ENCODE results near the gene KIF26A.

KIF26A gene

DNA sequence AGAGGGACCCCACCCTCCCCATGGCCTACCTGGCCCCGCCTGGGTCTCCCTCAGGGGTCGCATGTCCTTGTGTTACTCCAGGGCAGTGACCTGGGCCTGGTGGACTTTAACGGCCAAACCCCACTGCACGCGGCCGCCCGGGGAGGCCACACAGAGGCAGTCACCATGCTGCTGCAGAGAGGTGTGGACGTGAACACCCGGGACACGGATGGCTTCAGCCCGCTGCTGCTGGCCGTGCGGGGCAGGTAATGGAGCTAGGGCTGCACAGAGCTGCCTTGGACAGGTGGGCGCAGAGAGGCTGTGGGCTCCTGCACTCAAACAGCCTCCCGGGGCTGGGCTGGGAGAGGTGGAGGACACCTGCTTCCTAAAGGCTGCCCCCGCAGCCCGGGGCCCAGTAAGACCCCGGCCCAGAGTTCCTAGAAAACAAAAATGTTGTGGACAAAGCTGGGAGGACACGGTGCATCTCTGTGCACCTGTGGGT, 31.2 kb upstream of the KIF26A start:
- Histone ChIP-seq H3K79me2 (ENCODE audit: low read length) (no peaks in the 10 kb centered on the region), H3K36me3 (replicated peaks; ENCODE audit: low read depth, low read length) (no peaks in the 10 kb centered on the region), H3K9me3 (ENCODE audit: insufficient read depth, low read length) (no peaks in the 10 kb centered on the region), H3K27ac (ENCODE audit: low read length) (no peak overlapping the region), H2AFZ (ENCODE audit: low read depth, low read length) (no peak overlapping the region), H3K4me1 (ENCODE audit: low read length) (no peaks in the 10 kb centered on the region), H4K20me1 (ENCODE audit: insufficient read depth, low read length) (no peaks in the 10 kb centered on the region), H3K9ac (ENCODE audit: low read length) (no peak overlapping the region), H3K27me3 (ENCODE audit: low read depth, low read length) (no peaks in the 10 kb centered on the region), H3K4me2 (ENCODE audit: low read length) (no peak overlapping the region), H3K4me3 (ENCODE audit: low read length) (no peak overlapping the region)
- TF ChIP-seq CTCF (IDR thresholded peaks at IDR 0.05; ENCODE audit: low read depth, low read length), result no peak
- no peak for TF ChIP-seq EZH2phosphoT487 (IDR thresholded peaks at IDR 0.05; ENCODE audit: low read depth)

GRCh38 chr14:104107611-104108569, 30.5 kb upstream of the KIF26A start:
- H3K27ac ChIP-seq (ENCODE audit: low read length), result no peak overlapping the region
- TF ChIP-seq CTCF (IDR thresholded peaks at IDR 0.05; ENCODE audit: low read depth, low read length), result no peak
- no peak for TF ChIP-seq EZH2phosphoT487 (IDR thresholded peaks at IDR 0.05; ENCODE audit: low read depth)
- H2AFZ ChIP-seq (ENCODE audit: low read depth, low read length), result no peak overlapping the region
- H4K20me1 ChIP-seq (ENCODE audit: insufficient read depth, low read length), result no peaks in the 10 kb centered on the region
- no peaks in the 10 kb centered on the region for H3K79me2 ChIP-seq (ENCODE audit: low read length)
- H3K36me3 ChIP-seq (replicated peaks; ENCODE audit: low read depth, low read length), result no peaks in the 10 kb centered on the region
- no peak overlapping the region for H3K4me2 ChIP-seq (ENCODE audit: low read length)
- no peak overlapping the region for H3K9ac ChIP-seq (ENCODE audit: low read length)
- no peaks in the 10 kb centered on the region for H3K4me1 ChIP-seq (ENCODE audit: low read length)
- no peak overlapping the region for H3K4me3 ChIP-seq (ENCODE audit: low read length)
- no peaks in the 10 kb centered on the region for H3K27me3 ChIP-seq (ENCODE audit: low read depth, low read length)
- no peaks in the 10 kb centered on the region for H3K9me3 ChIP-seq (ENCODE audit: insufficient read depth, low read length)

DNA sequence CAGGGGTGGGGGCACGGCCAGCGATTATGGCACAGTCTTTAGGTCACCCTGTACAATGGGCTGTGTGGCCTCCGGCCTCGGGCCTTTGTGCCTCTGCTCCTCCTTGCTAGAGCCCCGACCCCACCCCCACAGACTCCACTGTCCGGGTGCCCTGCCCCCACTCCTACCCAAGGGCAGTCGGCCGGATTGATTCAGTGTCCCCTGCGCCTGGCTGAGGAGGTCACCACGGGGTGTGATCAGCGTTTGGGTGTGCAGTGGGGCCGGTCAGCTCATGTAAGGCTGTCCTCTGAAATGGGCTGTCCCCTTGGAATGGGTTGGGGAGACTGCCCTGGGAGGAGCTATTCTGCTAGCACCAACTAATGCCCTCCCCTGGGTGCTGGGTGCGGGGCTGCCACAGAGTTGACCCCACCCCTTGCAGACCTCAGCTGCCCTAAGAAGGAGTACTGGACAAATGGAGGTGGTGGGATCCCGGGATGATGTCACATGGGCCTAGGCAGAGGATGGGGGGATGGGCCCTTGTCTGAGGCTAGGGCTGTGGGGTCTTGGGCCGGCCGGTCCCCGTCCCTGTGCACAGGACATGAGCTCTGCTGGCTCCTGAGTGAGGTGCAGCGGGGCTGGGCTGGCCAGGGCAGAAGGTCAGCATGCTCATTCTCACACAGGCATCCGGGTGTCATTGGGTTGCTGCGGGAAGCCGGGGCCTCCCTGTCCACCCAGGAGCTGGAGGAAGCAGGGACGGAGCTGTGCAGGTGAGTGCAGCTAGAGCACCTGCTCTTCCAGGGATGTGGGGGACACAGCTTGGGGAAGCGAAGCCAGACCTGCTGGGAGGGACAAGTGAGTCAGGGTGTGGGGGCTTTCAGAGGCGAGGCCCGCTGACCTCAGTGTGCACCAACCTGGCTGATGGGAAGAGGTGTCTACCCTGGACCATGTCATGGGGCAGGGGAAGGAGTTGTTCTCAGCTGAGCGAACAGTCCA, 29.5 kb upstream of the KIF26A start:
- Histone ChIP-seq H3K36me3 (replicated peaks; ENCODE audit: low read depth, low read length) (no peaks in the 10 kb centered on the region), H3K4me1 (ENCODE audit: low read length) (no peaks in the 10 kb centered on the region), H3K9me3 (ENCODE audit: insufficient read depth, low read length) (no peaks in the 10 kb centered on the region), H2AFZ (ENCODE audit: low read depth, low read length) (no peak overlapping the region), H3K27ac (ENCODE audit: low read length) (no peak overlapping the region), H3K4me3 (ENCODE audit: low read length) (no peak overlapping the region), H3K79me2 (ENCODE audit: low read length) (no peaks in the 10 kb centered on the region), H3K27me3 (ENCODE audit: low read depth, low read length) (no peaks in the 10 kb centered on the region), H3K4me2 (ENCODE audit: low read length) (no peak overlapping the region), H4K20me1 (ENCODE audit: insufficient read depth, low read length) (no peaks in the 10 kb centered on the region), H3K9ac (ENCODE audit: low read length) (no peak overlapping the region)
- TF ChIP-seq CTCF (IDR thresholded peaks at IDR 0.05; ENCODE audit: low read depth, low read length), result no peak
- TF ChIP-seq EZH2phosphoT487 (IDR thresholded peaks at IDR 0.05; ENCODE audit: low read depth), result no peak

Data from OCI-LY3 (cell line).